ENCODE measurements around the gene TTC7B. TPM values are rescaled to one million over a fixed set of nuclear protein-coding genes. Genes with fewer than 3 reads are reported as not detected.

The TTC7B gene
- total and polyA plus RNA-seq, 2 donors (not counting 1 experiment from before 2014, with no cell fraction given) = 18.8 to 37.5 TPM

GRCh38 chr14:90616313-90616712 lies 199.9 kb downstream of the TTC7B start:
- Histone ChIP-seq H3K9me3 (ENCODE audit: control insufficient read depth, insufficient read depth, low read depth, low read length) (no peaks in the 10 kb centered on the region), H3K9ac (ENCODE audit: insufficient read depth, low read length) (no peak overlapping the region), H2AFZ (ENCODE audit: low read length) (no peak overlapping the region), H4K20me1 (ENCODE audit: control insufficient read depth, extremely low read depth, insufficient read depth, low read length) (no peaks in the 10 kb centered on the region), H3K4me3 (replicated peaks in 1 of 4; ENCODE audit: control extremely low read depth in 1 of 4, insufficient read depth in 1 of 4, low read depth in 3 of 4, low read length in 4 of 4) (no peak overlapping the region), H3K36me3 (ENCODE audit: control insufficient read depth, insufficient read depth, low read length) (peaks cover 3% of the 10 kb centered on the region), H3K4me2 (ENCODE audit: extremely low read depth, insufficient read depth, low read length) (no peak overlapping the region), H3K4me1 (ENCODE audit: control insufficient read depth, extremely low read depth, insufficient read depth, low read length) (no peaks in the 10 kb centered on the region), H3K27me3 (ENCODE audit: control insufficient read depth, insufficient read depth, low read length) (no peaks in the 10 kb centered on the region), H3K27ac (ENCODE audit: insufficient read depth, low read length) (no peak overlapping the region), H3K79me2 (ENCODE audit: control insufficient read depth, insufficient read depth, low read length) (no peaks in the 10 kb centered on the region)
- no peak for DNase-seq (ENCODE audit: low read depth in 2 of 2)
- TF ChIP-seq EZH2 (IDR thresholded peaks at IDR 0.05; ENCODE audit: low read length, missing control alignments) (no peak), CTCF (conservative IDR thresholded peaks at IDR 0.05 in 1 of 2, IDR thresholded peaks at IDR 0.05 in 1 of 2; ENCODE audit: low read depth in 1 of 2, low read length in 2 of 2) (no peak)

- no peak overlapping the region for H3K9ac ChIP-seq (ENCODE audit: insufficient read depth, low read length)
Observed at GRCh38 chr14:90615517-90616060, 200.6 kb downstream of the TTC7B start.

More at GRCh38 chr14:90615517-90616060, 200.6 kb downstream of the TTC7B start:
- no peak for DNase-seq (ENCODE audit: low read depth in 2 of 2)
- Histone ChIP-seq H3K4me1 (ENCODE audit: control insufficient read depth, extremely low read depth, insufficient read depth, low read length) (no peaks in the 10 kb centered on the region), H4K20me1 (ENCODE audit: control insufficient read depth, extremely low read depth, insufficient read depth, low read length) (no peaks in the 10 kb centered on the region), H3K27ac (ENCODE audit: insufficient read depth, low read length) (no peak overlapping the region), H3K4me3 (replicated peaks in 1 of 4; ENCODE audit: control extremely low read depth in 1 of 4, insufficient read depth in 1 of 4, low read depth in 3 of 4, low read length in 4 of 4) (no peak overlapping the region), H3K36me3 (ENCODE audit: control insufficient read depth, insufficient read depth, low read length) (peaks cover 3% of the 10 kb centered on the region), H3K79me2 (ENCODE audit: control insufficient read depth, insufficient read depth, low read length) (no peaks in the 10 kb centered on the region), H2AFZ (ENCODE audit: low read length) (no peak overlapping the region), H3K4me2 (ENCODE audit: extremely low read depth, insufficient read depth, low read length) (no peak overlapping the region), H3K27me3 (ENCODE audit: control insufficient read depth, insufficient read depth, low read length) (no peaks in the 10 kb centered on the region), H3K9me3 (ENCODE audit: control insufficient read depth, insufficient read depth, low read depth, low read length) (no peaks in the 10 kb centered on the region)
- TF ChIP-seq CTCF (conservative IDR thresholded peaks at IDR 0.05 in 1 of 2, IDR thresholded peaks at IDR 0.05 in 1 of 2; ENCODE audit: low read depth in 1 of 2, low read length in 2 of 2) (no peak), EZH2 (IDR thresholded peaks at IDR 0.05; ENCODE audit: low read length, missing control alignments) (no peak)

Data from fibroblast of lung (primary cell).